Esophagus squamous epithelium (tissue), 5 donors: ENCODE data around the gene HILPDA. TPM values are rescaled to one million over a fixed set of nuclear protein-coding genes. Genes with fewer than 3 reads are reported as not detected.
"Not testable (repeated sequence)": the region's sequence is repeated elsewhere in the genome, so short reads cannot be mapped to it uniquely, and the experiment has no call there.

Experiments
- DNase-seq: peaks from one replicate; lab custom pipeline; 2025; lab: John Stamatoyannopoulos, UW
- H3K27ac ChIP-seq, 4 donors: fragments of 200-600 bp; sonication (generic); one replicate each; pipeline ENCODE4 v1.5.1; 2016 to 2019; ENCODE audit warnings: mild to moderate bottlenecking in 1 of 4
- H3K27me3 ChIP-seq, 4 donors: fragments of 200-600 bp; sonication (generic); 1 replicate in 3 of 4; 2 replicates in 1 of 4; pipeline versions ENCODE4 v1.5.1 to v1.6.0; 2017 to 2021; ENCODE audit warnings: antibody characterized with exemption in 1 of 4
- H3K36me3 ChIP-seq, 3 donors: fragments of 200-600 bp; sonication (generic); one replicate each; pipeline ENCODE4 v1.5.1; 2016 to 2019
- H3K4me1 ChIP-seq, 3 donors: fragments of 200-600 bp; sonication (generic); one replicate each; pipeline ENCODE4 v1.5.1; 2017 to 2019
- H3K4me3 ChIP-seq, 4 donors: fragments of 200-600 bp; sonication (generic); 1 replicate in 3 of 4; 2 replicates in 1 of 4; pipeline ENCODE4 v1.5.1; 2016 to 2019; ENCODE audit warnings: mild to moderate bottlenecking in 2 of 4, moderate library complexity in 1 of 4
- H3K9me3 ChIP-seq, 3 donors: fragments of 200-600 bp; sonication (generic); one replicate each; pipeline ENCODE4 v1.5.1; 2016 to 2019
- POLR2A ChIP-seq, 4 donors: fragments of 450-650 bp; IDR thresholded peaks; one replicate each; pipeline ENCODE4 v1.6.1; 2017; ENCODE audit warnings: antibody characterized with exemption in 4 of 4, mild to moderate bottlenecking in 4 of 4, moderate library complexity in 3 of 4
- WGBS, 2 donors: methylation state at CpG; one replicate each; pipeline ENCODE4 v1.1.5; 2018; 5-methylcytosine and 5-hydroxymethylcytosine counted together
- intact Hi-C: fragments of 100-400 bp; cut with DNase I; formaldehyde crosslinking; loops from one replicate; pipeline ENCODE4 v1.15.0; 2022
- total RNA-seq, 4 donors: library from RNA; depleted of rRNA; stranded (reverse); fragments of >200 nt; gene quantifications; one replicate each; pipeline ENCODE4 v1.1.0, GENCODE V29; 2016
- TF ChIP-seq, protein P1 (sequence below), 6 experiments: fragments of 450-650 bp in 4 of 6; fragments of 200-600 bp in 2 of 6; sonication (generic) in 2 of 6; IDR thresholded peaks; one replicate each; pipeline ENCODE4 v1.5.1; 2016 to 2019; ENCODE audit warnings: antibody characterized with exemption in 6 of 6, mild to moderate bottlenecking in 4 of 6, moderate library complexity in 4 of 6
- donor health status: DM: yes; HTN: yes; CAD: no.

Gene HILPDA
- total RNA-seq, 4 donors from 2014 or later: 17.6 to 53.0 (median 21.9) TPM

DNA sequence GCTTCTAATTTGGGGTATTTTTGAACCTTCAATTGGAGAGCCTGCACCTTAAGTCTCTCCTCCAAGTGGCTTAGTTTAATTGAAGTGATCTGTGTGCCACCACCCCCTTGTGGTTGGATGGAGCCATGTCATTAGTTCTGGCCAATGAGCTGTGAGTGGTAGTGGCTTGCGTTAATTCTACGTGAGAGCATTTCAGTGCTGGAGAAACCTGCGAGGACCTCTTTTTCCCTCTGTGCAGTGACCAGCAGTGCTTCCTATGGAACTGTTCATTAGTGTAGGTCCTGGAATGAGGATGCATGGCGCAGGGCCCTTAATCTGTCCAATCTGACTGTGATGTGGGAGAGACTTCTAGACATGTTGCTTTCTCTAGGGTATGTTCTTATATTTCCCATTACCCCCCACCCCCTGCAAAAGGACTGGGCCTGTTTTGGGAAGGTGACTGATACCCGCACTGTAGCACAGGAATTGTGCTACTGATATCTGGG is 3.8 kb downstream of the HILPDA start:
- Histone ChIP-seq H3K27me3 (no peaks in the 10 kb centered on the region), H3K4me3 (no peak overlapping the region), H3K27ac (peak overlapping the region in 3 of 4 donors; percentile 11 to 91 (median 42)), H3K9me3 (no peaks in the 10 kb centered on the region), H3K36me3 (peaks cover 0 to 26% (median 0%) of the 10 kb centered on the region in 3 donors), H3K4me1 (peaks cover 30 to 60% (median 31%) of the 10 kb centered on the region in 3 donors)
- WGBS, 2 donors: 30 to 63% methylated on average over 3 to 4 of the region's 5 CpGs
- DNase-seq: no peak
- TF ChIP-seq, protein P1, sequence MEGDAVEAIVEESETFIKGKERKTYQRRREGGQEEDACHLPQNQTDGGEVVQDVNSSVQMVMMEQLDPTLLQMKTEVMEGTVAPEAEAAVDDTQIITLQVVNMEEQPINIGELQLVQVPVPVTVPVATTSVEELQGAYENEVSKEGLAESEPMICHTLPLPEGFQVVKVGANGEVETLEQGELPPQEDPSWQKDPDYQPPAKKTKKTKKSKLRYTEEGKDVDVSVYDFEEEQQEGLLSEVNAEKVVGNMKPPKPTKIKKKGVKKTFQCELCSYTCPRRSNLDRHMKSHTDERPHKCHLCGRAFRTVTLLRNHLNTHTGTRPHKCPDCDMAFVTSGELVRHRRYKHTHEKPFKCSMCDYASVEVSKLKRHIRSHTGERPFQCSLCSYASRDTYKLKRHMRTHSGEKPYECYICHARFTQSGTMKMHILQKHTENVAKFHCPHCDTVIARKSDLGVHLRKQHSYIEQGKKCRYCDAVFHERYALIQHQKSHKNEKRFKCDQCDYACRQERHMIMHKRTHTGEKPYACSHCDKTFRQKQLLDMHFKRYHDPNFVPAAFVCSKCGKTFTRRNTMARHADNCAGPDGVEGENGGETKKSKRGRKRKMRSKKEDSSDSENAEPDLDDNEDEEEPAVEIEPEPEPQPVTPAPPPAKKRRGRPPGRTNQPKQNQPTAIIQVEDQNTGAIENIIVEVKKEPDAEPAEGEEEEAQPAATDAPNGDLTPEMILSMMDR (IDR thresholded peaks at IDR 0.05): peak; percentile 82 to 87 (median 84)
- no peak for TF ChIP-seq POLR2A (IDR thresholded peaks at IDR 0.05)
- intact Hi-C loops: no loop called here

DNA sequence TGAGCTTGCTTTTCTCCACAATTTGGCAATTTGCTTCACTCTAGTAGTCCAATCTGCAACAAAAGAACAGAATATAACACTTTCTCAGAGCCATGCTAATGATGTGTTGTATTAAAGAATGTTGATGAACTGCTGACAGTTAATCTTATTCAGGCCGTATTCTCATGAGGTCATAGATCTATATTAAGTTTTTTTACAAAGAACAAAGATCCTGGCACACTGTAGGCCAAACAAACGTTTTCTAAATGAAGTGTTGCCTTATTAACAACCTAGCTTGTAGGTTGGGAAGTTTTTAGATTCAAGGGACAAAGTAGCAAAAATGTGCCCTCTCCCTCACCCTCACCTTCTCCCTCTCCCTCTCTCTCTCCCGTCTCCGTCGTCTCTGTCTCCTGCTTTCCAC is 6.8 kb downstream of the HILPDA start:
- H3K4me1 ChIP-seq: peaks cover 6 to 34% (median 10%) of the 10 kb centered on the region in 3 donors
- peaks cover 0 to 23% (median 0%) of the 10 kb centered on the region in 3 donors for H3K36me3 ChIP-seq
- no peak overlapping the region for H3K27ac ChIP-seq
- intact Hi-C loops: no loop called here
- no peaks in the 10 kb centered on the region for H3K9me3 ChIP-seq
- no peaks in the 10 kb centered on the region for H3K27me3 ChIP-seq
- WGBS, 2 donors: 74 to 81% methylated on average over 5 of the region's 5 CpGs
- H3K4me3 ChIP-seq: no peak overlapping the region
- no peak for DNase-seq
- TF ChIP-seq, protein P1 (IDR thresholded peaks at IDR 0.05): no peak
- no peak for TF ChIP-seq POLR2A (IDR thresholded peaks at IDR 0.05)

DNA sequence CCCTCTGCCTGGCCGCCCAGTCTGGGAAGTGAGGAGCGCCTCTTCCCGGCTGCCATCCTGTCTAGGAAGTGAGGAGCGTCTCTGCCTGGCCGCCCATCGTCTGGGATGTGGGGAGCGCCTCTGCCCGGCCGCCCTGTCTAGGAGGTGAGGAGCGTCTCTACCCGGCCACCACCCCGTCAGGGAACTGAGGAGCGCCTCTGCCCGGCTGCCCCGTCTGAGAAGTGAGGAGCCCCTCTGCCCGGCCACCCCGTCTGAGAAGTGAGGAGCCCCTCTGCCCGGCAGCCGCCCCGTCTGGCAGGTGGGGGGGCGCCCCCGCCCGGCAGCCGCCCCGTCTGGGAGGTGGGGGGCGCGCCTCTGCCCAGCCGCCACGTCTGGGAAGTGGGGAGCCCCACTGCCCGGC is 7.7 kb downstream of the HILPDA start:
- Histone ChIP-seq H3K36me3 (peaks cover 0 to 16% (median 0%) of the 10 kb centered on the region in 3 donors), H3K4me1 (peaks cover 0 to 26% (median 6%) of the 10 kb centered on the region in 3 donors)
- H3K9me3 ChIP-seq, H3K27ac ChIP-seq, H3K27me3 ChIP-seq, H3K4me3 ChIP-seq, DNase-seq, intact Hi-C loops: not testable (repeated sequence)
- WGBS, 2 donors: no CpG with 5 or more reads among the region's 30 CpGs

DNA sequence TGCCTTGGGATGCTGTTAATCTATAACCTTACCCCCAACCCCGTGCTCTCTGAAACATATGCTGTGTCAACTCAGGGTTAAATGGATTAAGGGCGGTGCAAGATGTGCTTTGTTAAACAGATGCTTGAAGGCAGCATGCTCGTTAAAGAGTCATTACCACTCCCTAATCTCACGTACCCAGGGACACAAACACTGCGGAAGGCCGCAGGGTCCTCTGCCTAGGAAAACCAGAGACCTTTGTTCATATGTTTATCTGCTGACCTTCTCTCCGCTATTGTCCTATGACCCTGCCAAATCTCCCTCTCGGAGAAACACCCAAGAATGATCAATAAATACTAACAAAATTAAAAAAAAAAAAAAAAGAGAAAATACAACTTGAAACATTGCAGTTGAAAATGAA is 8.3 kb downstream of the HILPDA start:
- H3K4me1 ChIP-seq: peaks cover 0 to 20% (median 5%) of the 10 kb centered on the region in 3 donors
- DNase-seq, H3K27ac ChIP-seq, intact Hi-C loops, H3K9me3 ChIP-seq, H3K4me3 ChIP-seq, H3K27me3 ChIP-seq: not testable (repeated sequence)
- peaks cover 0 to 16% (median 0%) of the 10 kb centered on the region in 3 donors for H3K36me3 ChIP-seq
- WGBS, 2 donors: 79 to 90% methylated on average over 6 of the region's 8 CpGs

DNA sequence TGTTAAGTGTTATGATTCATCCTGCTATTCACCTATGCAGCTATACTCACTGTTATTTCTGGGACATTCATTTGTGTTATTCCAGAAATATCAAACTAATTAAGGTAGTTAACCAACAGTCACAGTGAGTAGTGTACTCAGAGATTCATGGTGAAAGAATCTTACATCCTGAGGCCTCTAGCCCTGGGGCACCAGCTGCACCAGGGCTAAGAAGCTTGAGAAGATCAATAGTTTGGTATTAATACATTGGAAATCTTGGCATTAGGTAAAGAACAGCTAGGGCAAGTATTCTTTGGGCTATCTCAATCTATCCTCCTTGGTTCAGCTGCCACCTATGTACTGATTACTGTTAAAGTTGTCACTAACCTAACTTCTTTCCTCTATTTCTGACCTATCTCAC is 11.2 kb downstream of the HILPDA start:
- H3K4me3 ChIP-seq, DNase-seq, H3K27ac ChIP-seq, H3K27me3 ChIP-seq, intact Hi-C loops, H3K4me1 ChIP-seq, H3K9me3 ChIP-seq: not testable (repeated sequence)
- H3K36me3 ChIP-seq: peaks cover 0 to 16% (median 0%) of the 10 kb centered on the region in 3 donors

DNA sequence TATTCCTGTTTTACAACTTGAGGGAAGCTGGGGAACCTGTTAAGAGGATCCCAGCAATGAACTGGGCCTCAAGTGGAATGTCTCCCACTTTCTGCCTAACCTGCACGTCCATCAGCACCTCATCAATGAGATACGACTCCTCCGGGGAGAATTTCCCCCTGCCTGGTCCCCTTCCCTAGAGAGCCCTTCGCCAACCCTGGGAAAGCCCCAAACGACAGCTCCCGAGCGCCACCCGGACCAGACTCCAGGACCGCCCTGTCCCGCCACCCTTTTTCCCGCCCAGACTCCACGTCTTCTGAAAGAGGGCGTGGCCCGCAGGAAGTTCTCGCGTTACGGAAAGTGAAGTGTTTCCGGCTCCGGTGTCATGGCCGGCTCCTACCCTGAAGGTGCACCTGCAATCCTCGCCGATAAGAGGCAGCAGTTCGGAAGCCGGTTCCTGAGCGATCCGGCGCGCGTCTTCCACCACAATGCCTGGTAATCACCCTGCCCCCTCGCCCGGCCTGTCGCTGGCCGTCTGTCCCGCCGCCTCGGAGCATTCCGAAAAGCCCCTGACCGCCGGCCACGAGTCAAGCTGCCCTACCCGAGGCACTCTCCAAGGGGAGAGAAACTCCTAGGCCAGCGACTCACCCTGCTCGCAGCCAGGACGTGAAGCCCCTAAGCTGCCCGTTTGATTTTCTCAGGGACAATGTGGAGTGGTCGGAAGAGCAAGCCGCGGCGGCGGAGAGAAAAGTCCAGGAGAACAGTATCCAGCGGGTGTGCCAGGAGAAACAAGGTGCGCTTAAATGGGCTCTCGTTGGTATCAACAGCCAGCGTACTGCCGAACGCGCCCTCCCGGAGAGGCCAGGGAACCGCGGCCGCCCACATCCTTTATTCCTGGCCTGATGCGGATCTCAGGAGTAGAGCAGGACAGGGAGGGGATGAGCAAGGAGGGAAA is 21.0 kb downstream of the HILPDA start, which contains the start of gene METTL2B:
TSS of gene METTL2B (plus strand) at position 347 of the 934 bp plus-strand sequence. CDS start at position 365, 18 bp downstream.
- peaks cover 5 to 38% (median 13%) of the 10 kb centered on the region in 3 donors for H3K4me1 ChIP-seq
- H3K4me3 ChIP-seq: peak within 1 kb of the TSS; percentile 56 to 87 (median 68)
- 1% methylated on average over 18 to 37 of the region's 62 CpGs for WGBS, 2 donors
- intact Hi-C loops, H3K9me3 ChIP-seq, H3K27me3 ChIP-seq: not testable (repeated sequence)
- H3K36me3 ChIP-seq: peaks cover 0 to 28% (median 0%) of the 10 kb centered on the region in 3 donors
- H3K27ac ChIP-seq: peak within 1 kb of the TSS; percentile 83 to 95 (median 86)
- TF ChIP-seq POLR2A (IDR thresholded peaks at IDR 0.05): peak in 3 of 4 donors; percentile 36 to 70 (median 68)
- TF ChIP-seq, protein P1 (IDR thresholded peaks at IDR 0.05): peak; percentile 26 to 66 (median 42)
- peak; percentile 54 for DNase-seq

DNA sequence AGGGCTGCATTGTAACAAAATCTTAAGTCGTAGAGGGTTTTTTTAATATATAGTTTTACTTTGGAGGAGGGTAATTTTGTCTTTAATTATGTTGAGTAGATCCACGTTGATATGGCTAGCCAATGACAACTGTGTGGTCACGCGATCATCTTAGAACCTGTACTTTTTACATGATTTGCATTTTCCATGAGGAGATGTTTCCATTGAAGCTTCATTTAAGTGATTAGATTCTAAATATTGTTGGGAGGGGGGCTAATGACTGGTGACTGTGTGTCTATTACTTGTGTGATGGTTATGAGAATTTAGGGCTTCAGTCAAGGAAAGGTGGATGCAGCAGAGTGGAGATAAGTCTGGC is 21.6 kb downstream of the HILPDA start:
- peaks cover 0 to 34% (median 0%) of the 10 kb centered on the region in 3 donors for H3K36me3 ChIP-seq
- peaks cover 5 to 38% (median 13%) of the 10 kb centered on the region in 3 donors for H3K4me1 ChIP-seq
- H3K4me3 ChIP-seq: peak overlapping the region; percentile 56 to 87 (median 68)
- intact Hi-C loops, DNase-seq, H3K9me3 ChIP-seq, H3K27me3 ChIP-seq: not testable (repeated sequence)
- WGBS, 2 donors: 3 to 6% methylated on average over 4 of the region's 4 CpGs
- H3K27ac ChIP-seq: peak overlapping the region; percentile 83 to 95 (median 86)

DNA sequence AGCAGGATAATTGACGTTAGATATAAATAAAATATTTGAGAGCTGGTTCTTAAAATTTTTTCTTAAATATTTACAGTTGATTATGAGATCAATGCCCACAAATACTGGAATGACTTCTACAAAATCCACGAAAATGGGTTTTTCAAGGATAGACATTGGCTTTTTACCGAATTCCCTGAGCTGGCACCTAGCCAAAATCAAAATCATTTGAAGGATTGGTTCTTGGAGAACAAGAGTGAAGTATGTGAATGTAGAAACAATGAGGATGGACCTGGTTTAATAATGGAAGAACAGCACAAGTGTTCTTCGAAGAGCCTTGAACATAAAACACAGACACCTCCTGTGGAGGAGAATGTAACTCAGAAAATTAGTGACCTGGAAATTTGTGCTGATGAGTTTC is 23.4 kb downstream of the HILPDA start:
- intact Hi-C loops, H3K27me3 ChIP-seq, H3K9me3 ChIP-seq, H3K27ac ChIP-seq, H3K4me3 ChIP-seq, DNase-seq: not testable (repeated sequence)
- Histone ChIP-seq H3K36me3 (peaks cover 0 to 50% (median 0%) of the 10 kb centered on the region in 3 donors), H3K4me1 (peaks cover 5 to 37% (median 13%) of the 10 kb centered on the region in 3 donors)
- 81 to 93% methylated on average over 4 of the region's 4 CpGs for WGBS, 2 donors

DNA sequence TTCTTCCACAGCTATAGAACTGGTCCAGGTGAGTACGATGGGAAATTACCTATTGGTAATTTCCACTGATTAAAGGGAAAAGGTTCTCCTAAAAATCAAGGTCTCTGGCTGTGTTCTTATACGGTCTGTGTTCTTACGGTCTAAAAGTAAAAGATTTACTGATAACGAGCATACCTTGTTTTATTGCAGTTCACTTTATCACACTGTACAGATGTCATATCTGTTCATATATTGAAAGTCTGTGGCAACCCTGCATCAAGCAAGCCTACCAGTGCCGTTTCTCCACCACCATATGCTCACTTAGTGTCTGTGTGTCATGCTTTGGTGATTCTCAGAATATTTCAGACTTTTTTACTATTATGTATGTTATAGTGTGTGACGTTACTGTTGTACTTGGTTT is 32.5 kb downstream of the HILPDA start:
- DNase-seq, H3K4me3 ChIP-seq, H3K27me3 ChIP-seq, H3K9me3 ChIP-seq, intact Hi-C loops, H3K4me1 ChIP-seq, H3K27ac ChIP-seq: not testable (repeated sequence)
- 89 to 90% methylated on average over 4 to 5 of the region's 6 CpGs for WGBS, 2 donors
- peaks cover 0 to 77% (median 0%) of the 10 kb centered on the region in 3 donors for H3K36me3 ChIP-seq
